MM.1S (cell line): ENCODE results near the gene CDKN2A.

Experiments
- DNase-seq: peaks from one replicate; pipeline ENCODE4 v3.0.0-alpha.2; 2015
- H2AFZ ChIP-seq: fragments of 300-600 bp; sonication (generic); 2 replicates; pipeline ENCODE4 v1.6.0; 2016; ENCODE audit warnings: antibody characterized with exemption, low read length
- H3F3A ChIP-seq: fragments of 300-600 bp; sonication (generic); 2 replicates; pipeline ENCODE4 v1.6.1; 2016; ENCODE audit warnings: mild to moderate bottlenecking, antibody characterized with exemption, low read length, moderate library complexity, mixed read lengths; ENCODE audit not compliant: insufficient read depth
- H3K27ac ChIP-seq: fragments of 300-600 bp; sonication (generic); 2 replicates; pipeline ENCODE4 v1.5.1; 2016; ENCODE audit warnings: mild to moderate bottlenecking, low read length
- H3K27me3 ChIP-seq: fragments of 300-600 bp; sonication (generic); replicated peaks from 2 replicates; pipeline ENCODE4 v1.6.0; 2016; ENCODE audit warnings: low read length; ENCODE audit not compliant: insufficient read depth
- H3K36me3 ChIP-seq: fragments of 300-600 bp; sonication (generic); replicated peaks from 2 replicates; pipeline ENCODE4 v1.6.1; 2016; ENCODE audit warnings: mild to moderate bottlenecking, low read length, mixed read lengths; ENCODE audit not compliant: insufficient read depth
- H3K4me1 ChIP-seq: fragments of 300-600 bp; sonication (generic); 2 replicates; pipeline ENCODE4 v1.6.1; 2016; ENCODE audit warnings: low read length, mixed read lengths
- H3K4me2 ChIP-seq: fragments of 300-600 bp; sonication (generic); 2 replicates; pipeline ENCODE4 v1.6.0; 2016; ENCODE audit warnings: low read depth, low read length
- H3K4me3 ChIP-seq: fragments of 300-600 bp; sonication (generic); 2 replicates; pipeline ENCODE4 v1.5.1; 2016; ENCODE audit warnings: low read length, mixed read lengths
- H3K79me2 ChIP-seq: fragments of 300-600 bp; sonication (generic); 2 replicates; pipeline ENCODE4 v1.6.1; 2016; ENCODE audit warnings: mixed run types, low read length, mixed read lengths
- H3K9ac ChIP-seq: fragments of 300-600 bp; sonication (generic); 2 replicates; pipeline ENCODE4 v1.6.1; 2016; ENCODE audit warnings: low read length, mixed read lengths
- H3K9me2 ChIP-seq: fragments of 300-600 bp; sonication (generic); replicated peaks from 2 replicates; pipeline ENCODE4 v1.6.1; 2016; ENCODE audit warnings: mild to moderate bottlenecking, low read length, mixed read lengths; ENCODE audit not compliant: insufficient read depth
- H3K9me3 ChIP-seq: fragments of 300-600 bp; sonication (generic); replicated peaks from 2 replicates; pipeline ENCODE4 v1.6.1; 2016; ENCODE audit warnings: mild to moderate bottlenecking, low read length, mixed read lengths; ENCODE audit not compliant: insufficient read depth
- H4K20me1 ChIP-seq: fragments of 300-600 bp; sonication (generic); 2 replicates; pipeline ENCODE4 v1.6.1; 2016; ENCODE audit warnings: mild to moderate bottlenecking, low read length, moderate library complexity, mixed read lengths; ENCODE audit not compliant: insufficient read depth
- CTCF ChIP-seq: fragments of 300-600 bp; sonication (generic); IDR thresholded peaks from 2 replicates; pipeline ENCODE4 v1.5.1; 2016; ENCODE audit warnings: antibody characterized with exemption, low read length, mixed read lengths
- EZH2 ChIP-seq: fragments of 300-600 bp; sonication (generic); optimal IDR thresholded peaks from 2 replicates; pipeline ENCODE3; 2017; ENCODE audit warnings: low read depth, mild to moderate bottlenecking, antibody characterized with exemption, low read length, mixed read lengths
- EZH2phosphoT487 ChIP-seq: fragments of 300-600 bp; sonication (generic); IDR thresholded peaks from 2 replicates; pipeline ENCODE4 v1.6.1; 2018; ENCODE audit warnings: antibody characterized with exemption, low read length

CDKN2A gene

GRCh38 chr9:21972361-21972760 lies 21.8 kb downstream of the CDKN2A start:
- no peak for DNase-seq
- Histone ChIP-seq H3K79me2 (no peaks in the 10 kb centered on the region), H3K4me2 (no peak overlapping the region)

GRCh38 chr9:21970800-21971640 lies 23.2 kb downstream of the CDKN2A start:
- Histone ChIP-seq H3K9me3 (no peaks in the 10 kb centered on the region), H3F3A (no peaks in the 10 kb centered on the region), H3K9me2 (no peaks in the 10 kb centered on the region), H3K4me2 (no peak overlapping the region), H3K36me3 (no peaks in the 10 kb centered on the region), H3K9ac (no peak overlapping the region), H3K4me1 (no peaks in the 10 kb centered on the region), H4K20me1 (no peaks in the 10 kb centered on the region), H3K79me2 (no peaks in the 10 kb centered on the region), H2AFZ (no peak overlapping the region), H3K4me3 (no peak overlapping the region), H3K27me3 (no peaks in the 10 kb centered on the region), H3K27ac (no peak overlapping the region)
- no peak for TF ChIP-seq EZH2
- TF ChIP-seq EZH2phosphoT487, result no peak
- TF ChIP-seq CTCF, result no peak
- DNase-seq, result no peak

More at GRCh38 chr9:21972361-21972760, 21.8 kb downstream of the CDKN2A start:
- Histone ChIP-seq H3K9ac (no peak overlapping the region), H3K27ac (no peak overlapping the region), H3K9me3 (no peaks in the 10 kb centered on the region), H2AFZ (no peak overlapping the region), H3K4me1 (no peaks in the 10 kb centered on the region), H4K20me1 (no peaks in the 10 kb centered on the region), H3F3A (no peaks in the 10 kb centered on the region), H3K9me2 (no peaks in the 10 kb centered on the region), H3K36me3 (no peaks in the 10 kb centered on the region), H3K4me3 (no peak overlapping the region), H3K27me3 (no peaks in the 10 kb centered on the region)
- TF ChIP-seq EZH2phosphoT487 (no peak), EZH2 (no peak), CTCF (no peak)

- Histone ChIP-seq H3K9me3 (no peaks in the 10 kb centered on the region), H2AFZ (no peak overlapping the region), H3K4me1 (no peaks in the 10 kb centered on the region), H3K9ac (no peak overlapping the region), H3K79me2 (no peaks in the 10 kb centered on the region), H3K4me3 (no peak overlapping the region), H3K27me3 (no peaks in the 10 kb centered on the region), H3K9me2 (no peaks in the 10 kb centered on the region), H4K20me1 (no peaks in the 10 kb centered on the region), H3K36me3 (no peaks in the 10 kb centered on the region), H3F3A (no peaks in the 10 kb centered on the region), H3K4me2 (no peak overlapping the region), H3K27ac (no peak overlapping the region)
- TF ChIP-seq EZH2phosphoT487 (no peak), CTCF (no peak), EZH2 (no peak)
- DNase-seq, result no peak
Observed at GRCh38 chr9:21969951-21970799, 24.0 kb downstream of the CDKN2A start.
